Astrocyte of the cerebellum (primary cell): Measurements from ENCODE around the gene IMP3.

Experiments used
- DNase-seq: peaks from one replicate; pipeline ENCODE4 v3.0.0-alpha.2; 2011; ENCODE audit warnings: low read depth
- H3K4me3 ChIP-seq: 2 replicates; pipeline ENCODE4 v1.5.1; 2011; ENCODE audit warnings: mild to moderate bottlenecking, low read depth, low read length, moderate library complexity
- in situ Hi-C: cut with HindIII; loops from 2 replicates; pipeline ENCODE4 v1.10.0; 2017; ENCODE audit warnings: low sequenced_read_pairs
- TF ChIP-seq, protein P1 (sequence below): IDR thresholded peaks from 2 replicates; pipeline ENCODE4 v1.5.1; 2012; ENCODE audit warnings: low read length, low read depth, moderate library complexity, mild to moderate bottlenecking; ENCODE audit errors: missing control alignments

The IMP3 gene

DNA sequence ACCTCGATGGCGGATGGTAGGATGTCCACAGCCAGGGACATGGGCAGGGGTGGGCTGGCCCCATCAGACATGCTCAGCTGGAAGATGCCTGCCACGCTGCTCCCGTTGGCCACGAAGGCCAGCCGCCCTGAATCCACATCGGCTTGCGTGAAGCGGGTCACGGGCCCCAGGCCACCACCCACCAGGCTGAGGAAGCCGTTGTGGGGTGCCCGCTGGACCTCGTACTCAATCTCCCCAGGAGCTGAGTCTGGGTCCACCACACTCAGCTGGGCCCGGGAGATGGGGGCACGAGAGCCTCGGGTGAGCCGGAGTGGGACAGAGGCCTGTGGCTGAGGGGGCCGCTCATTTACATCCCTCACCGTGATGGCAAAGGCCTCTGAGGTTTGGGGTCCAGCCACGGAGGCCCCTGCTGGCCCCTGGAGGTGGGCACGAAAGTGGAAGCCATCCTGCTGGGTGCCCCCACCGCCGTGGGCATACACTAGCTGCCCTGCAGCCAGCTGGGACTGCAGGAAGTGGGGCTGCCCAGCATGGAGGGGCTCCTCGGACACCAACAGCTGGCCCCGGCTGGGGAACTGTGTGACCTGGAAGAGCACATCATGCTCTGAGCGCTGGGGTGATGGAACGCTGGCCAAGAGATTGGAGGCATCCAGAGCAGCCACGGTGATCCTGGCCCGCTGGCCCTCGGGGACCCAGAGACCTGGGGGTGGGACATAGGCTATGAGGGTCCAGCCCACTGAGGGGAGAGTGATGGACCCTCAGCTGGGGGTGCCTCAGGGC is 36.9 kb upstream of the IMP3 start:
- in situ Hi-C loops: no loop called here

DNA sequence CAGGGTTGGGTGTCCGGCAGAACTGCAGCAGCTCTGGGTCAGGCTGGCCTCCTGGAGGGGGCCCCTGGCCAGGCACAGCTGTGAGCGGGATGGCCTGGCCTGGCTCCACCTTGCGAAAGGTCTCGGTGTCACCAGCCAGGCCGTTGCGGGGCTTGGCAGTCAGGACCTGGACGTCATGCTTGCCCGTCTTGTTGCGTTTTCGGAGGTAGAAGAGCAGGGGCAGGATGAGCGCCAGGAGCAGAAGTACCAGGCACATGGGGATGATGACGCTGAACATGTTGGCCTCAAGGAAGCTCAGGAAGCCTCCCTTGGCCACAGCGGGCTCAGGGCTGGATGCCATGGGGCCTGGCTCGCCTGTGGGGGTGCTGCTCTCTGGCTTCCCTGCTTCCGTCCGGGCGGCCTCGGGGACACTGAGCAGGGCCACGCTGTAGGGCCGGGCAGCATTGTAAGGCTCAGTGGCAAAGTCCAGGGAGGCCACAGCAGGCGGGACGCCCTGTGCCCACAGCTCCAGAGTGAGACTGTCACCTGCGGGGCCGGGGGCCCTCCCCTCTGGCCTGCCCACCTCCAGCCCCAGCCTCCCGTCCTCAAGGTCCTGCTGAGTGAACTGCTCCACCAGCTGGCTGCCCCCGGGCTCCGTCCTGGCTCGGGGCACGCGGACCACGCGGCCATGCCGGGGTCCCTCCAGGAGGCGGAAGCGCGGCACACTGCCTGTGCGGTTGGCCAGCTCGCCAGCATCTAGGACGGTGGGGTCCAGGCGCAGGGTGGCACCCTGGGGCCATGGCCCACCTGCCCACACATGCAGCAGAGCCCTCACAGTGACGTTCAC is 35.8 kb upstream of the IMP3 start:
- in situ Hi-C loops: no loop called here
- TF ChIP-seq, protein P1, sequence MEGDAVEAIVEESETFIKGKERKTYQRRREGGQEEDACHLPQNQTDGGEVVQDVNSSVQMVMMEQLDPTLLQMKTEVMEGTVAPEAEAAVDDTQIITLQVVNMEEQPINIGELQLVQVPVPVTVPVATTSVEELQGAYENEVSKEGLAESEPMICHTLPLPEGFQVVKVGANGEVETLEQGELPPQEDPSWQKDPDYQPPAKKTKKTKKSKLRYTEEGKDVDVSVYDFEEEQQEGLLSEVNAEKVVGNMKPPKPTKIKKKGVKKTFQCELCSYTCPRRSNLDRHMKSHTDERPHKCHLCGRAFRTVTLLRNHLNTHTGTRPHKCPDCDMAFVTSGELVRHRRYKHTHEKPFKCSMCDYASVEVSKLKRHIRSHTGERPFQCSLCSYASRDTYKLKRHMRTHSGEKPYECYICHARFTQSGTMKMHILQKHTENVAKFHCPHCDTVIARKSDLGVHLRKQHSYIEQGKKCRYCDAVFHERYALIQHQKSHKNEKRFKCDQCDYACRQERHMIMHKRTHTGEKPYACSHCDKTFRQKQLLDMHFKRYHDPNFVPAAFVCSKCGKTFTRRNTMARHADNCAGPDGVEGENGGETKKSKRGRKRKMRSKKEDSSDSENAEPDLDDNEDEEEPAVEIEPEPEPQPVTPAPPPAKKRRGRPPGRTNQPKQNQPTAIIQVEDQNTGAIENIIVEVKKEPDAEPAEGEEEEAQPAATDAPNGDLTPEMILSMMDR: no peak
- H3K4me3 ChIP-seq: no peak overlapping the region
- no peak for DNase-seq

More for the DNA sequence above, 36.9 kb upstream of the IMP3 start:
- TF ChIP-seq, protein P1: no peak
- no peak for DNase-seq
- no peak overlapping the region for H3K4me3 ChIP-seq

DNA sequence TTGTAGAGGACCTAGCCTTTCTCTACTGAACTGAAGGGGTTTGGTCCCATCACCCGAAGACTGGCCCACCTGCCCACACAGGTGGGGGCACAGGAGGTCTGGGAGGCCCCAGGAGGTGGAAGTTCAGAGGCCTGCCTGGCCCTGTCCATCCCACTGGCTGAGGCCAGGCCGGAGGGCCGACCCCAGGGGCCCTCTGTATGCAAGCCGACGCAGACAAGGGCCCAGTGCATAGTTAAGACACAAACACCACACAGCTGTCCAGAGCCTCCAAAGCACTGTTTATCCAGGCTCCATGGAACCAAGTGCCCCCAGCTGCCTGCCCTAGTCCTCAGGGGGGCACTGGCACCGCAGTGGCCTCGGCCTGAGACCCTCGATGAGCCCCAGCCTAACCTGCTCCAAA is 34.3 kb upstream of the IMP3 start:
- H3K4me3 ChIP-seq: no peak overlapping the region
- no peak for DNase-seq
- TF ChIP-seq, protein P1: no peak
- in situ Hi-C loops: no loop called here

DNA sequence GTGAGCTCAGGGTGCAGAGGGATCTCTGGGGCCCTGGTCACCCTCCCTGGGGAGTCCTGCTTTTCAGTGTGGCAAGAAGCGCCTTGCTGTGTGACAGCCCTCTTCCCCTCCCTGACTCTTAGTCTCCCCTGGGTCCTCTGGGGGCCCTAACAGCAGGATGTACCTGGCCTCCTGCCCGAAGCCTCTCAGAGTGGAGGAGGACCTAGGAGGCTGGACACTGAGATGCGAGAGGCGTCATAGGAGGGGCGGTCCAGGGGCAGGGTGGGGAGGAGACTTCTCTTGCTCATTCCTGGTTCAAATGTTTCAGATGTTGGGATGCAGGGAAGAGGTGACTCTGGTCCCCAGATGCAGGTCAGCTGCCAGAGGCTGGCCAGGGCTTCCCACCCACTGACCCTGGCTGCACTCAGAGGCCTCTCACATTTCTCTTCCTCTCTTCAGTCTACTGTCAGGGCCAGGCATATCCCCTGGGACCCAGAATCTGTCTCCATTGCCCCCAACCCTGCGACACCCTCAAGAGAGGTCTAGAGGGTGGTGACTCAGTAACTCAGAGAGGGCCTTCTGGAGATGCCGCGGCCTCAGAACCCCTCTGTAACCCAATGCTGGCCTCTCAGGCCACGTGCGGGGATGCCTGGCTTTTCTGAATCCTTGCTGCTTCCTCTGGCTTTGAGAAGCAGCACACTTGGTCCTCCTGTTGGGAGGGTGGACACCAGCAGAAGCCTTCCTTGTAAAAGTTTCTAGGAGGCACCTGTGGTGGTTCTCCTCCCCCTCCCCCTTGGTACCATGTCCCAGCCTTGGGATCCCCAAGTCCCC is 33.6 kb upstream of the IMP3 start:
- in situ Hi-C loops: no loop called here
- DNase-seq: no peak
- no peak overlapping the region for H3K4me3 ChIP-seq
- TF ChIP-seq, protein P1: no peak

DNA sequence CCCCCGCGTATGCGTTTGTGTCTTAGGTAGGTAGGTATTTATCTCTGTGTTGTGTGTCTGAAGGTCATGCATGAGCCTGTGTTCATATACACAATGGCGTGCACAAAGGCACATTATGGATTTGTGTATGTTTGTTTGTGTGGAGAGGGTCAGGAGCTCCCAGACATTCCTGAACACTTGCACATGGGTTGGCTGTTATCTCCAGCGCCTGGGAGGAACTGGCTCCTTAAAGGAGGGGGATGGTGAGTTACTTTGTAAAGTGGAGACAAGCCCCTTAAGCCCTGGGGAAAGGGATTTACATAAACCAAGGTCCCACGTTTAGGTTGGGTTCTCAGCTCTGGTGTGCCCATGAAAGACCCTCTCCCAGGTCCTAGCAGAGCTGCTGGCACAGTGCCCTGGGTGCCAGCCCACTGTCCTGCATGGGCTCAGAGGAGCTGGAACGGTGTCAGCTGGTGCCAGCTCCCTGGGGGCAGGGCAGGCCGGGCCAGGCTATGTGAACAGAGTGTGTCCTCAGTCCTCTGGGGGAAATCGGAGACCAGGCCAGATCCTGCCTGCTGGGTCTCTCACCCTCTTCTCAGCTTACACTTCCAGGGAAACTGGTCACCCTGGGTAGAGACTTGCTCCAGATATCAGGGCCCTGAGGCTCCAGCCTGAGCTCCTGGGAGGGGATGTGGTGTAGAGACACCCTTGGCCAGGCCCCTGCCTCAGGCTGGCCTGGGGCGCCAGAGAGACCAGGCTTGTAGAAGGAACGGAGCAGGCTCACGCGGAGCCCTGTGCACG is 32.8 kb upstream of the IMP3 start:
- TF ChIP-seq, protein P1: no peak
- in situ Hi-C loops: no loop called here
- no peak overlapping the region for H3K4me3 ChIP-seq
- DNase-seq: peak; percentile 49
